Sigmoid colon (tissue), 4 donors: ENCODE data around the gene ACR.

Source experiments
- EP300 ChIP-seq, 4 donors: sonication (generic); formaldehyde crosslinking; IDR thresholded peaks; one replicate each; pipeline ENCODE4 v1.6.1; 2017; ENCODE audit warnings: antibody characterized with exemption in 4 of 4
- POLR2A ChIP-seq, 2 donors: fragments of 450-650 bp; IDR thresholded peaks; one replicate each; pipeline ENCODE4 v1.6.1; 2016; ENCODE audit warnings: antibody characterized with exemption in 2 of 2, mild to moderate bottlenecking in 2 of 2, moderate library complexity in 2 of 2
- TF ChIP-seq, protein P1 (sequence below), 4 experiments: fragments of 450-650 bp in 3 of 4; fragments of 200-600 bp in 1 of 4; IDR thresholded peaks; one replicate each; pipeline ENCODE4 v1.5.1; 2016 to 2019; ENCODE audit warnings: antibody characterized with exemption in 4 of 4, mild to moderate bottlenecking in 3 of 4, moderate library complexity in 2 of 4

DNA sequence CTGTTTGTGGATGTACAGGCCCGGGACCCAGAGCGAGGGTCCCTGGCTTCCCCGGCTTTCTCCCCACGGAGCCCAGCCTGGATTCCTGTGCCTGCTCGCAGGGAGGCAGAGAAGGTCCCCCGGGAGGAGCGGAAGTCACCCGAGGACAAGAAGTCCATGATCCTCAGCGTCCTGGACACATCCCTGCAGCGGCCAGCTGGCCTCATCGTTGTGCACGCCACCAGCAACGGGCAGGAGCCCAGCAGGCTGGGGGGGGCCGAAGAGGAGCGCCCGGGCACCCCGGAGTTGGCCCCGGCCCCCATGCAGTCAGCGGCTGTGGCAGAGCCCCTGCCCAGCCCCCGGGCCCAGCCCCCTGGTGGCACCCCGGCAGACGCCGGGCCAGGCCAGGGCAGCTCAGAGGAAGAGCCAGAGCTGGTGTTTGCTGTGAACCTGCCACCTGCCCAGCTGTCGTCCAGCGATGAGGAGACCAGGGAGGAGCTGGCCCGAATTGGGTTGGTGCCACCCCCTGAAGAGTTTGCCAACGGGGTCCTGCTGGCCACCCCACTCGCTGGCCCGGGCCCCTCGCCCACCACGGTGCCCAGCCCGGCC, 16.7 kb upstream of the ACR start:
- TF ChIP-seq POLR2A (IDR thresholded peaks at IDR 0.05): no peak
- TF ChIP-seq, protein P1, sequence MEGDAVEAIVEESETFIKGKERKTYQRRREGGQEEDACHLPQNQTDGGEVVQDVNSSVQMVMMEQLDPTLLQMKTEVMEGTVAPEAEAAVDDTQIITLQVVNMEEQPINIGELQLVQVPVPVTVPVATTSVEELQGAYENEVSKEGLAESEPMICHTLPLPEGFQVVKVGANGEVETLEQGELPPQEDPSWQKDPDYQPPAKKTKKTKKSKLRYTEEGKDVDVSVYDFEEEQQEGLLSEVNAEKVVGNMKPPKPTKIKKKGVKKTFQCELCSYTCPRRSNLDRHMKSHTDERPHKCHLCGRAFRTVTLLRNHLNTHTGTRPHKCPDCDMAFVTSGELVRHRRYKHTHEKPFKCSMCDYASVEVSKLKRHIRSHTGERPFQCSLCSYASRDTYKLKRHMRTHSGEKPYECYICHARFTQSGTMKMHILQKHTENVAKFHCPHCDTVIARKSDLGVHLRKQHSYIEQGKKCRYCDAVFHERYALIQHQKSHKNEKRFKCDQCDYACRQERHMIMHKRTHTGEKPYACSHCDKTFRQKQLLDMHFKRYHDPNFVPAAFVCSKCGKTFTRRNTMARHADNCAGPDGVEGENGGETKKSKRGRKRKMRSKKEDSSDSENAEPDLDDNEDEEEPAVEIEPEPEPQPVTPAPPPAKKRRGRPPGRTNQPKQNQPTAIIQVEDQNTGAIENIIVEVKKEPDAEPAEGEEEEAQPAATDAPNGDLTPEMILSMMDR (IDR thresholded peaks at IDR 0.05): no peak
- TF ChIP-seq EP300 (IDR thresholded peaks at IDR 0.05): no peak
